ENCODE results near the gene ETV3. TPM values are rescaled to one million over a fixed set of nuclear protein-coding genes. Genes with fewer than 3 reads are reported as not detected.

The ETV3 gene
- total and polyA plus RNA-seq, 2 experiments from 2014 or later: 5.2 to 10.6 TPM

- H3K9ac ChIP-seq: 0 out of 2 replicates have a peak overlapping the region, but pooled peaks have one; percentile 20
- no peaks in the 10 kb centered on the region for H4K20me1 ChIP-seq (ENCODE audit: insufficient read depth)
- in situ Hi-C loops (cut with MboI): loop anchor here (10.0 kb wide), 1 partner anchor 63 kb away; the partner anchor contains the start of gene ETV3L
- TF ChIP-seq EZH2phosphoT487 (IDR thresholded peaks at IDR 0.05; ENCODE audit: insufficient read depth, low read depth) (no peak), EZH2 (IDR thresholded peaks at IDR 0.05; ENCODE audit: insufficient read depth, poor library complexity, severe bottlenecking) (no peak)
- peaks cover 12% of the 10 kb centered on the region for H3F3A ChIP-seq (ENCODE audit: insufficient read depth)
- peaks cover 17% of the 10 kb centered on the region for H3K4me1 ChIP-seq (ENCODE audit: insufficient read depth)
- 42 to 53% methylated on average over 9 of the region's 9 CpGs for WGBS, 2 experiments (ENCODE audit: low coverage in 1 of 2, low lambda C conversion rate in 2 of 2, missing lambda C conversion rate in 2 of 2)
- peak; percentile 73 for DNase-seq
- H3K4me3 ChIP-seq: no peak overlapping the region
- H3K9me2 ChIP-seq (ENCODE audit: insufficient read depth): no peaks in the 10 kb centered on the region
- H3K27me3 ChIP-seq (replicated peaks; ENCODE audit: insufficient read depth): no peaks in the 10 kb centered on the region
- peak overlapping the region; percentile 17 for H3K27ac ChIP-seq
- H3K79me2 ChIP-seq (ENCODE audit: insufficient read depth): no peaks in the 10 kb centered on the region
- H2AFZ ChIP-seq: peak overlapping the region; percentile 82
- no peaks in the 10 kb centered on the region for H3K36me3 ChIP-seq (ENCODE audit: low read depth)
- no peaks in the 10 kb centered on the region for H3K9me3 ChIP-seq (ENCODE audit: low read depth)
- H3K4me2 ChIP-seq (ENCODE audit: unreplicated experiment): peak overlapping the region; percentile 58
These were observed 19.5 kb upstream of the ETV3 start for GRCh38 chr1:157157501-157158190.

GRCh38 chr1:157156058-157156541, 17.9 kb upstream of the ETV3 start:
- H3K79me2 ChIP-seq (ENCODE audit: insufficient read depth): no peaks in the 10 kb centered on the region
- in situ Hi-C loops (cut with MboI): loop anchor here (10.0 kb wide), 1 partner anchor 61 kb away; the partner anchor contains the start of gene ETV3L
- no peaks in the 10 kb centered on the region for H4K20me1 ChIP-seq (ENCODE audit: insufficient read depth)
- H3K9me2 ChIP-seq (ENCODE audit: insufficient read depth): no peaks in the 10 kb centered on the region
- peak overlapping the region; percentile 64 for H2AFZ ChIP-seq
- WGBS, 2 experiments (ENCODE audit: low coverage in 1 of 2, low lambda C conversion rate in 2 of 2, missing lambda C conversion rate in 2 of 2): 2 to 3% methylated on average over 14 of the region's 14 CpGs
- no peak overlapping the region for H3K9ac ChIP-seq
- H3K4me3 ChIP-seq: peak overlapping the region; percentile 48; the same call in 1 of the 2 replicates
- H3K4me1 ChIP-seq (ENCODE audit: insufficient read depth): peaks cover 17% of the 10 kb centered on the region
- TF ChIP-seq EZH2 (IDR thresholded peaks at IDR 0.05; ENCODE audit: insufficient read depth, poor library complexity, severe bottlenecking) (no peak), EZH2phosphoT487 (IDR thresholded peaks at IDR 0.05; ENCODE audit: insufficient read depth, low read depth) (no peak)
- no peak overlapping the region for H3K27ac ChIP-seq
- peaks cover 12% of the 10 kb centered on the region for H3F3A ChIP-seq (ENCODE audit: insufficient read depth)
- H3K9me3 ChIP-seq (ENCODE audit: low read depth): no peaks in the 10 kb centered on the region
- H3K27me3 ChIP-seq (replicated peaks; ENCODE audit: insufficient read depth): no peaks in the 10 kb centered on the region
- H3K36me3 ChIP-seq (ENCODE audit: low read depth): no peaks in the 10 kb centered on the region
- DNase-seq: peak; percentile 81
- H3K4me2 ChIP-seq (ENCODE audit: unreplicated experiment): peak overlapping the region; percentile 75

GRCh38 chr1:157155658-157156057, 17.5 kb upstream of the ETV3 start:
- Histone ChIP-seq H3K4me2 (ENCODE audit: unreplicated experiment) (peak overlapping the region; percentile 75), H2AFZ (peak overlapping the region; percentile 64)
- peak; percentile 36 for DNase-seq

GRCh38 chr1:157154940-157155514, 16.8 kb upstream of the ETV3 start:
- no peak overlapping the region for H3K4me3 ChIP-seq
- no peak overlapping the region for H2AFZ ChIP-seq
- no peaks in the 10 kb centered on the region for H4K20me1 ChIP-seq (ENCODE audit: insufficient read depth)
- no peaks in the 10 kb centered on the region for H3K36me3 ChIP-seq (ENCODE audit: low read depth)
- no peaks in the 10 kb centered on the region for H3K9me3 ChIP-seq (ENCODE audit: low read depth)
- H3F3A ChIP-seq (ENCODE audit: insufficient read depth): peaks cover 12% of the 10 kb centered on the region
- no peak overlapping the region for H3K27ac ChIP-seq
- DNase-seq: peak; percentile 28
- no peaks in the 10 kb centered on the region for H3K79me2 ChIP-seq (ENCODE audit: insufficient read depth)
- peaks cover 17% of the 10 kb centered on the region for H3K4me1 ChIP-seq (ENCODE audit: insufficient read depth)
- 61 to 69% methylated on average over 6 to 7 of the region's 7 CpGs for WGBS, 2 experiments (ENCODE audit: low coverage in 1 of 2, low lambda C conversion rate in 2 of 2, missing lambda C conversion rate in 2 of 2)
- in situ Hi-C loops (cut with MboI): loop anchor here (10.0 kb wide), 1 partner anchor 60 kb away; the partner anchor contains the start of gene ETV3L
- H3K27me3 ChIP-seq (replicated peaks; ENCODE audit: insufficient read depth): no peaks in the 10 kb centered on the region
- no peak overlapping the region for H3K4me2 ChIP-seq (ENCODE audit: unreplicated experiment)
- TF ChIP-seq EZH2 (IDR thresholded peaks at IDR 0.05; ENCODE audit: insufficient read depth, poor library complexity, severe bottlenecking) (no peak), EZH2phosphoT487 (IDR thresholded peaks at IDR 0.05; ENCODE audit: insufficient read depth, low read depth) (no peak)
- no peaks in the 10 kb centered on the region for H3K9me2 ChIP-seq (ENCODE audit: insufficient read depth)
- no peak overlapping the region for H3K9ac ChIP-seq

More at GRCh38 chr1:157155658-157156057, 17.5 kb upstream of the ETV3 start:
- Histone ChIP-seq H4K20me1 (ENCODE audit: insufficient read depth) (no peaks in the 10 kb centered on the region), H3K4me1 (ENCODE audit: insufficient read depth) (peaks cover 17% of the 10 kb centered on the region), H3K79me2 (ENCODE audit: insufficient read depth) (no peaks in the 10 kb centered on the region), H3F3A (ENCODE audit: insufficient read depth) (peaks cover 12% of the 10 kb centered on the region), H3K9me3 (ENCODE audit: low read depth) (no peaks in the 10 kb centered on the region), H3K27ac (no peak overlapping the region), H3K36me3 (ENCODE audit: low read depth) (no peaks in the 10 kb centered on the region), H3K9me2 (ENCODE audit: insufficient read depth) (no peaks in the 10 kb centered on the region), H3K27me3 (replicated peaks; ENCODE audit: insufficient read depth) (no peaks in the 10 kb centered on the region), H3K9ac (no peak overlapping the region), H3K4me3 (peak overlapping the region; percentile 48; the same call in 1 of the 2 replicates)
- in situ Hi-C loops (cut with MboI): loop anchor here (10.0 kb wide), 1 partner anchor 61 kb away; the partner anchor contains the start of gene ETV3L
- TF ChIP-seq EZH2 (IDR thresholded peaks at IDR 0.05; ENCODE audit: insufficient read depth, poor library complexity, severe bottlenecking): no peak
- no peak for TF ChIP-seq EZH2phosphoT487 (IDR thresholded peaks at IDR 0.05; ENCODE audit: insufficient read depth, low read depth)
- 7 to 8% methylated on average over 4 to 8 of the region's 8 CpGs for WGBS, 2 experiments (ENCODE audit: low coverage in 1 of 2, low lambda C conversion rate in 2 of 2, missing lambda C conversion rate in 2 of 2)

Data from GM23248 (cell line).